CD14-positive monocyte (primary cell): ENCODE measurements around the gene CSGALNACT2. TPM values are rescaled to one million over a fixed set of nuclear protein-coding genes. Genes with fewer than 3 reads are reported as not detected.

Experiments used
- DNase-seq, 3 donors: peaks; one replicate each; pipeline ENCODE4 v3.0.0-alpha.2; 2011 to 2022
- H2AFZ ChIP-seq: 2 replicates; pipeline ENCODE4 v1.6.0; 2012; ENCODE audit warnings: mild to moderate bottlenecking, low read depth, low read length, inconsistent platforms; ENCODE audit not compliant: insufficient read depth, poor library complexity, severe bottlenecking
- H3K27ac ChIP-seq, 2 donors: 1 replicate in 1 of 2; 2 replicates in 1 of 2; pipeline ENCODE4 v1.5.1; 2012 to 2013; ENCODE audit warnings: low read length in 2 of 2, control low read depth in 1 of 2, inconsistent platforms in 1 of 2, low read depth in 1 of 2, mild to moderate bottlenecking in 1 of 2
- H3K27me3 ChIP-seq, 2 donors: one replicate each; pipeline versions ENCODE4 v1.6.0 to v1.6.1; 2011 to 2013; ENCODE audit warnings: low read length in 2 of 2; ENCODE audit not compliant: control insufficient read depth in 2 of 2, insufficient read depth in 2 of 2
- H3K36me3 ChIP-seq, 2 donors: replicated peaks in 1 of 2; 1 replicate in 1 of 2; 2 replicates in 1 of 2; pipeline versions ENCODE4 v1.5.1 to v1.6.1; 2012 to 2013; ENCODE audit warnings: low read length in 2 of 2, control low read depth in 1 of 2, inconsistent platforms in 1 of 2, mild to moderate bottlenecking in 1 of 2; ENCODE audit not compliant: insufficient read depth in 2 of 2, control insufficient read depth in 1 of 2
- H3K4me1 ChIP-seq, 2 donors: 1 replicate in 1 of 2; 2 replicates in 1 of 2; pipeline versions ENCODE4 v1.5.1 to v1.6.1; 2012 to 2013; ENCODE audit warnings: low read length in 2 of 2, control low read depth in 1 of 2, inconsistent platforms in 1 of 2, mild to moderate bottlenecking in 1 of 2, moderate library complexity in 1 of 2; ENCODE audit not compliant: insufficient read depth in 2 of 2, control insufficient read depth in 1 of 2
- H3K4me2 ChIP-seq: replicated peaks from 2 replicates; pipeline ENCODE3; 2012; ENCODE audit warnings: low read length, moderate library complexity, mild to moderate bottlenecking; ENCODE audit not compliant: poor library complexity, severe bottlenecking; ENCODE audit errors: extremely low read depth
- H3K4me3 ChIP-seq, 3 experiments: fragments of 200-600 bp in 1 of 3; sonication (generic) in 1 of 3; replicated peaks in 1 of 3; 1 replicate in 2 of 3; 2 replicates in 1 of 3; pipeline ENCODE4 v1.5.1; 2011 to 2013; ENCODE audit warnings: low read length in 3 of 3, mild to moderate bottlenecking in 3 of 3, control low read depth in 2 of 3, low read depth in 2 of 3, inconsistent platforms in 1 of 3, moderate library complexity in 1 of 3
- H3K79me2 ChIP-seq: 2 replicates; pipeline ENCODE4 v1.6.0; 2012; ENCODE audit warnings: mild to moderate bottlenecking, control low read depth, inconsistent platforms, low read length, moderate library complexity; ENCODE audit not compliant: insufficient read depth
- H3K9ac ChIP-seq: 2 replicates; pipeline ENCODE4 v1.6.0; 2017; ENCODE audit warnings: low read length, mild to moderate bottlenecking; ENCODE audit not compliant: insufficient read depth, poor library complexity, severe bottlenecking
- H3K9me3 ChIP-seq, 2 donors: replicated peaks in 1 of 2; 1 replicate in 1 of 2; 2 replicates in 1 of 2; pipeline versions ENCODE4 v1.5.1 to v1.6.1; 2012 to 2013; ENCODE audit warnings: low read length in 2 of 2, control low read depth in 1 of 2; ENCODE audit not compliant: control insufficient read depth in 1 of 2, insufficient read depth in 1 of 2
- H4K20me1 ChIP-seq: 2 replicates; pipeline ENCODE4 v1.6.0; 2012; ENCODE audit warnings: mild to moderate bottlenecking, low read length, control low read depth, moderate library complexity; ENCODE audit not compliant: insufficient read depth
- H3K27ac Mint-ChIP-seq, 7 donors: one replicate each; pipeline ENCODE4 v1.8.0; 2020; ENCODE audit warnings: mild to moderate bottlenecking in 7 of 7, mixed read lengths in 7 of 7, moderate library complexity in 6 of 7, inconsistent platforms in 2 of 7
- H3K27me3 Mint-ChIP-seq, 3 donors: one replicate each; pipeline ENCODE4 v1.8.0; 2021 to 2022; ENCODE audit warnings: low read depth in 3 of 3, mild to moderate bottlenecking in 3 of 3, mixed read lengths in 3 of 3, moderate library complexity in 3 of 3, inconsistent platforms in 1 of 3
- H3K36me3 Mint-ChIP-seq, 2 donors: one replicate each; pipeline ENCODE4 v1.8.0; 2020; ENCODE audit warnings: mixed read lengths in 2 of 2, inconsistent platforms in 1 of 2, mild to moderate bottlenecking in 1 of 2
- H3K4me1 Mint-ChIP-seq: one replicate; pipeline ENCODE4 v1.8.0; 2020; ENCODE audit warnings: mild to moderate bottlenecking, mixed read lengths
- H3K4me3 Mint-ChIP-seq, 2 donors: one replicate each; pipeline ENCODE4 v1.8.0; 2020; ENCODE audit warnings: mild to moderate bottlenecking in 2 of 2, mixed read lengths in 2 of 2, moderate library complexity in 1 of 2
- H3K9me3 Mint-ChIP-seq, 7 donors: one replicate each; pipeline ENCODE4 v1.8.0; 2020 to 2022; ENCODE audit warnings: mixed read lengths in 7 of 7, mild to moderate bottlenecking in 6 of 7, moderate library complexity in 6 of 7, inconsistent platforms in 2 of 7
- CTCF ChIP-seq: fragments of 200-600 bp; IDR thresholded peaks from one replicate; pipeline ENCODE4 v1.8.0; 2022; ENCODE audit warnings: antibody characterized with exemption, mild to moderate bottlenecking
- WGBS: methylation state at CpG from one replicate; pipeline ENCODE4 v1.1.5; 2013; ENCODE audit warnings: missing lambda C conversion rate; ENCODE audit not compliant: insufficient coverage; 5-methylcytosine and 5-hydroxymethylcytosine counted together
- intact Hi-C, 2 donors: fragments of 100-400 bp; cut with micrococcal nuclease; formaldehyde crosslinking; loops; one replicate each; pipeline versions ENCODE4 v1.15.0 to v1.15.1; 2023
- polyA plus RNA-seq, 3 donors: library from polyadenylated mRNA; depleted of rRNA in 1 of 3; unstranded in 2 of 3; stranded (reverse) in 1 of 3; fragments of 300-500 nt in 2 of 3; fragments of >200 nt in 1 of 3; fragmentation: Illumina TruSeq in 2 of 3; gene quantifications; 1 replicate in 2 of 3; 2 replicates in 1 of 3; pipeline ENCODE4 v1.2.3, GENCODE V29; 2012 to 2021

The CSGALNACT2 gene
- polyA plus RNA-seq, 3 donors = 43.7 to 80.1 (median 48.2) TPM

- no peaks in the 10 kb centered on the region for H3K27me3 ChIP-seq
- H3K36me3 Mint-ChIP-seq = peaks cover 45 to 56% of the 10 kb centered on the region in 2 donors
- 100% methylated on average over 1 of the region's 3 CpGs for WGBS
- H3K27ac ChIP-seq = no peak overlapping the region
- intact Hi-C loops = no loop called here
- no peak overlapping the region for H3K9ac ChIP-seq
- H3K9me3 ChIP-seq = no peaks in the 10 kb centered on the region
- H4K20me1 ChIP-seq = peaks cover 76% of the 10 kb centered on the region
- no peak for DNase-seq
- H3K4me2 ChIP-seq = no peak overlapping the region
- H3K36me3 ChIP-seq = peaks cover 27 to 52% of the 10 kb centered on the region in 2 donors
- TF ChIP-seq CTCF = no peak
- H3K4me1 Mint-ChIP-seq = peaks cover 13% of the 10 kb centered on the region
- no peaks in the 10 kb centered on the region for H3K4me1 ChIP-seq
- no peak overlapping the region for H3K4me3 ChIP-seq
- H3K9me3 Mint-ChIP-seq = no peaks in the 10 kb centered on the region
- H3K27me3 Mint-ChIP-seq = peaks cover 0 to 2% (median 0%) of the 10 kb centered on the region in 3 donors
- H3K4me3 Mint-ChIP-seq = no peak overlapping the region
- peaks cover 3% of the 10 kb centered on the region for H3K79me2 ChIP-seq
- H2AFZ ChIP-seq = no peak overlapping the region
- H3K27ac Mint-ChIP-seq = no peak overlapping the region
Observed at GRCh38 chr10:43190775-43191174, 52.5 kb downstream of the CSGALNACT2 start.

- H3K4me1 Mint-ChIP-seq = peaks cover 10% of the 10 kb centered on the region
- peaks cover 55% of the 10 kb centered on the region for H4K20me1 ChIP-seq
- H3K9ac ChIP-seq = no peak overlapping the region
- intact Hi-C loops = no loop called here
- H2AFZ ChIP-seq = no peak overlapping the region
- no peak for DNase-seq
- peaks cover under 1% of the 10 kb centered on the region for H3K79me2 ChIP-seq
- peak overlapping the region in 5 of 7 donors; percentile 17 to 80 (median 63) for H3K27ac Mint-ChIP-seq
- no peak overlapping the region for H3K4me3 Mint-ChIP-seq
- H3K4me3 ChIP-seq = no peak overlapping the region
- H3K4me1 ChIP-seq = no peaks in the 10 kb centered on the region
- WGBS = 81% methylated on average over 7 of the region's 9 CpGs
- H3K9me3 ChIP-seq = no peaks in the 10 kb centered on the region
- H3K9me3 Mint-ChIP-seq = no peaks in the 10 kb centered on the region
- peak overlapping the region in 1 of 2 donors; percentile 9 for H3K27ac ChIP-seq
- peaks cover 7 to 31% of the 10 kb centered on the region in 2 donors for H3K36me3 ChIP-seq
- TF ChIP-seq CTCF = no peak
- no peak overlapping the region for H3K4me2 ChIP-seq
- H3K27me3 ChIP-seq = no peaks in the 10 kb centered on the region
- peaks cover 25 to 37% of the 10 kb centered on the region in 2 donors for H3K36me3 Mint-ChIP-seq
- peaks cover 0 to 2% (median 1%) of the 10 kb centered on the region in 3 donors for H3K27me3 Mint-ChIP-seq
Observed at GRCh38 chr10:43192884-43193283, 54.6 kb downstream of the CSGALNACT2 start.
